ENCODE measurements around the gene GNAT2. TPM values are rescaled to one million over a fixed set of nuclear protein-coding genes. Genes with fewer than 3 reads are reported as not detected.

Gene GNAT2
- total and polyA plus RNA-seq, 10 of the 15 experiments (the other 5 are each of a cell fraction or from before 2014, with no cell fraction given): 0.08 to 1.3 (median 0.41) TPM

DNA sequence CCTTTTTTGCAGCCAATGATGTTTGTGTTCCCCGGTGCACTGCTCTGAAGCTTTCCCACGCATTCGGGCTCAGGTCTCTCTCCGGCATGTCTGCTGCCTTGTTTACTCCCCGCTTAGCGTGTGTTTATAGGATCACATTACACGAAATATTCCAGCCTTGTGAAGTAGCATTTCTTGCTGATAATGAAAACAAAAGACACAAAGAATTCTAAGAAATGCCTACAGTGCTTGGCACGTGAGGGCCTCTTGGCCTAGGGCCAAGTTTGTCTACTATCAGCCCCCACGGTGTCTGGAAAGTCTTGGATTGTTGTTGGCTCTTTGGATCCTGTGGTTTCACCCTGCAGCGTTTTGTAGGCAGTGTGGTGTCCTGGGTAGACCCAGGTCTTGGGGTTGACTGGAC is 25.3 kb upstream of the GNAT2 start (continued):
- TF ChIP-seq BACH1 (IDR thresholded peaks at IDR 0.05; ENCODE audit: borderline replicate concordance): no peak

DNA sequence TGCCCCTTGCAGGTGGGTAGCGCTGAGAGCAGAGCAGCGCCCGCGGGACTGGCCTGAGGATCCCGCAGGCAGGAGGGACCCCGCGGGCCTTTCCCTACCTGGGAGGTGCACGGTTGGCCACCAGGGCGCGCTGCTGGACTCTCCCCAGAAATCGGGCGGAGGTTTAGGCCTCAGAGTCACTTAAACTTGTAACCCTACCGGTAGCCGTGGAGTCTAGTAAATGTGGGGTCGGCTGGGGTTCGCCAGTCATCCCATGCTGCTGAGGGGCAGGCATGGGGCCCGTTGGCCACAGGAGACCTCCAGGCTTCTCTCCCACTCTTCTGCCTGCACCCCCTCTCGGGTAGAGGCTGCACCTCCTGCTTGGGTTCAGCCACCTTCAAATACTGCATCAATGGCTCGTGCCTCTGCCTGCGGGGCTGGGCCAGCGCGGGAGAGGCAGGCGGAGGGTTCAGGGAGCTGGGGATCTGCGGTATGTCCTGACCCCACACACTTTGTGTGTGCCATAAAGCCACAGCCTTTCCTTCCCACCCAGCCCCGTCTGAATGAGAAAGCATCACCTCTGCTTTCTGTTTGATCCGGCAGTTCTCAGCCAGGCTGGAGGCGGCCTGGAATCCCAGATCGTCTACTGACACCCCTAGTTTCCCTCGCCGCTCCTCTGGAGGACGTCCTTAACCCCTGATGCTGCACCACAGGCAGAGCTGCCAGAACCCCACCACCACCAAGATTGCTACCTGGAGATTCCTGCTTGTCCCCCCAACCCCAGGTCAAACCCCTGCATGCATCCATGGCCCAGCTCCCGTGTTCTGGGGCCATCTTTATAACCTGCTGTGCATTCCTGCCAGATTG is 24.2 kb upstream of the GNAT2 start:
- no peaks in the 10 kb centered on the region for H3K79me2 ChIP-seq (ENCODE audit: control insufficient read depth, insufficient read depth, low read length)
- peak; percentile 44 for FAIRE-seq
- CTCF ChIA-PET: interaction anchor here (0.9 to 10.7 kb wide), 11 partner anchors 10 to 342 kb away, joined by 3 to 299 read pairs (median 4); partner anchors contain the start of genes AHCYL1, GNAI3, GSTM1 and GSTM4
- TF ChIP-seq, protein P1, sequence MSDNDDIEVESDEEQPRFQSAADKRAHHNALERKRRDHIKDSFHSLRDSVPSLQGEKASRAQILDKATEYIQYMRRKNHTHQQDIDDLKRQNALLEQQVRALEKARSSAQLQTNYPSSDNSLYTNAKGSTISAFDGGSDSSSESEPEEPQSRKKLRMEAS (IDR thresholded peaks at IDR 0.05; ENCODE audit: low read depth, low read length): no peak
- TF ChIP-seq IKZF2 (IDR thresholded peaks at IDR 0.05) (peak in 1 of 2 experiments; percentile 14; a peak in 1 of 4 replicates), MXI1 (IDR thresholded peaks at IDR 0.05; ENCODE audit: low read depth, low read length) (0 out of 2 replicates have a peak, but pooled peaks have one; percentile 29), IKZF1 (conservative IDR thresholded peaks at IDR 0.05) (peak; percentile 45; the same call in 1 of the 2 replicates), TAF1 (IDR thresholded peaks at IDR 0.05; ENCODE audit: borderline replicate concordance, low read depth, low read length) (no peak), FOXM1 (IDR thresholded peaks at IDR 0.05; ENCODE audit: low read depth, low read length) (0 out of 2 replicates have a peak, but pooled peaks have one; percentile 28), GATAD2B (conservative IDR thresholded peaks at IDR 0.05; ENCODE audit: low read depth) (peak; percentile 41; the same call in 1 of the 2 replicates), SMARCA5 (IDR thresholded peaks at IDR 0.05) (peak; percentile 46; the same call in 1 of the 2 replicates), HDAC6 (IDR thresholded peaks at IDR 0.05; ENCODE audit: unreplicated experiment) (no peak), YY1 (IDR thresholded peaks at IDR 0.05; ENCODE audit: low read depth, low read length) (peak; percentile 73), IRF4 (IDR thresholded peaks at IDR 0.05; ENCODE audit: low read depth, low read length) (0 out of 2 replicates have a peak, but pooled peaks have one; percentile 11), SMC3 (IDR thresholded peaks at IDR 0.05; ENCODE audit: borderline replicate concordance, low read length) (peak; percentile 94)
- TF ChIP-seq, protein P2, sequence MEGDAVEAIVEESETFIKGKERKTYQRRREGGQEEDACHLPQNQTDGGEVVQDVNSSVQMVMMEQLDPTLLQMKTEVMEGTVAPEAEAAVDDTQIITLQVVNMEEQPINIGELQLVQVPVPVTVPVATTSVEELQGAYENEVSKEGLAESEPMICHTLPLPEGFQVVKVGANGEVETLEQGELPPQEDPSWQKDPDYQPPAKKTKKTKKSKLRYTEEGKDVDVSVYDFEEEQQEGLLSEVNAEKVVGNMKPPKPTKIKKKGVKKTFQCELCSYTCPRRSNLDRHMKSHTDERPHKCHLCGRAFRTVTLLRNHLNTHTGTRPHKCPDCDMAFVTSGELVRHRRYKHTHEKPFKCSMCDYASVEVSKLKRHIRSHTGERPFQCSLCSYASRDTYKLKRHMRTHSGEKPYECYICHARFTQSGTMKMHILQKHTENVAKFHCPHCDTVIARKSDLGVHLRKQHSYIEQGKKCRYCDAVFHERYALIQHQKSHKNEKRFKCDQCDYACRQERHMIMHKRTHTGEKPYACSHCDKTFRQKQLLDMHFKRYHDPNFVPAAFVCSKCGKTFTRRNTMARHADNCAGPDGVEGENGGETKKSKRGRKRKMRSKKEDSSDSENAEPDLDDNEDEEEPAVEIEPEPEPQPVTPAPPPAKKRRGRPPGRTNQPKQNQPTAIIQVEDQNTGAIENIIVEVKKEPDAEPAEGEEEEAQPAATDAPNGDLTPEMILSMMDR (IDR thresholded peaks at IDR 0.05 in 2 of 3, conservative IDR thresholded peaks at IDR 0.05 in 1 of 3; ENCODE audit: control insufficient read depth in 2 of 3, extremely low read depth in 1 of 3, insufficient read depth in 1 of 3, low read depth in 3 of 3, low read length in 3 of 3): peak; percentile 91 to 97 (median 92)

More for the DNA sequence above, 24.2 kb upstream of the GNAT2 start:
- peak overlapping the region; percentile 51; the same call in 1 of the 2 replicates for H3K9ac ChIP-seq (ENCODE audit: control insufficient read depth, insufficient read depth, low read length)
- no TSS peak for BruUV-seq (replicated peaks)
- SMC1A ChIA-PET (ENCODE audit: uncharacterized antibody, unreplicated experiment): interaction anchor here (1.0 to 9.1 kb wide), 7 partner anchors 9 to 342 kb away, joined by 3 to 95 read pairs (median 8); partner anchors contain the start of gene AHCYL1
- H3K27me3 ChIP-seq (replicated peaks in 1 of 2; ENCODE audit: control insufficient read depth in 2 of 2, insufficient read depth in 2 of 2, low read length in 1 of 2): no peaks in the 10 kb centered on the region
- RAD21 ChIA-PET (ENCODE audit: unreplicated experiment): interaction anchor here (0.9 to 2.5 kb wide), 3 partner anchors 95 to 134 kb away, joined by 3 to 6 read pairs (median 3); partner anchors contain the start of gene GNAI3
- intact Hi-C loops (cut with micrococcal nuclease; ENCODE audit: unreplicated experiment): loop anchor here (5.0 kb wide), 4 partner anchors 44 to 339 kb away; partner anchors contain the start of genes AHCYL1, GNAI3 and GSTM1
- WGBS (ENCODE audit: insufficient coverage, insufficient replicate concordance, low lambda C conversion rate, missing lambda C conversion rate): 31% methylated on average over 32 of the region's 32 CpGs
- no peaks in the 10 kb centered on the region for H4K20me1 ChIP-seq (ENCODE audit: control insufficient read depth, insufficient read depth)
- H3K4me1 ChIP-seq (ENCODE audit: control insufficient read depth, insufficient read depth, low read length): peaks cover 9% of the 10 kb centered on the region
- in situ Hi-C loops (cut with MboI): loop anchor here (5.0 kb wide), 2 partner anchors 129 to 344 kb away; no protein-coding TSS in a partner anchor
- H3K36me3 ChIP-seq (ENCODE audit: control insufficient read depth in 2 of 2, insufficient read depth in 2 of 2, low read length in 1 of 2): no peaks in the 10 kb centered on the region
- POLR2A ChIA-PET: no interaction called here
- peak overlapping the region; percentile 90 for H2AFZ ChIP-seq (ENCODE audit: control insufficient read depth, low read depth, low read length)
- ATAC-seq (peak; percentile 98), DNase-seq (ENCODE audit: low read depth, low spot score) (no peak)
- H3K4me2 ChIP-seq (ENCODE audit: control insufficient read depth, insufficient read depth): peak overlapping the region; percentile 67
- H3K27ac ChIP-seq (ENCODE audit: control insufficient read depth, insufficient read depth): no peak overlapping the region
- no peaks in the 10 kb centered on the region for H3K9me3 ChIP-seq (replicated peaks; ENCODE audit: control insufficient read depth, insufficient read depth, low read length)
- H3K4me3 ChIP-seq: no peak overlapping the region

All from GM12878 (cell line).